ENCODE measurements around the gene FEM1C. TPM values are rescaled to one million over a fixed set of nuclear protein-coding genes. Genes with fewer than 3 reads are reported as not detected.

The FEM1C gene, protein sequence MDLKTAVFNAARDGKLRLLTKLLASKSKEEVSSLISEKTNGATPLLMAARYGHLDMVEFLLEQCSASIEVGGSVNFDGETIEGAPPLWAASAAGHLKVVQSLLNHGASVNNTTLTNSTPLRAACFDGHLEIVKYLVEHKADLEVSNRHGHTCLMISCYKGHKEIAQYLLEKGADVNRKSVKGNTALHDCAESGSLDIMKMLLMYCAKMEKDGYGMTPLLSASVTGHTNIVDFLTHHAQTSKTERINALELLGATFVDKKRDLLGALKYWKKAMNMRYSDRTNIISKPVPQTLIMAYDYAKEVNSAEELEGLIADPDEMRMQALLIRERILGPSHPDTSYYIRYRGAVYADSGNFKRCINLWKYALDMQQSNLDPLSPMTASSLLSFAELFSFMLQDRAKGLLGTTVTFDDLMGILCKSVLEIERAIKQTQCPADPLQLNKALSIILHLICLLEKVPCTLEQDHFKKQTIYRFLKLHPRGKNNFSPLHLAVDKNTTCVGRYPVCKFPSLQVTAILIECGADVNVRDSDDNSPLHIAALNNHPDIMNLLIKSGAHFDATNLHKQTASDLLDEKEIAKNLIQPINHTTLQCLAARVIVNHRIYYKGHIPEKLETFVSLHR
- total RNA-seq (ENCODE audit: insufficient read depth, low replicate concordance) = 33.7 TPM

DNA sequence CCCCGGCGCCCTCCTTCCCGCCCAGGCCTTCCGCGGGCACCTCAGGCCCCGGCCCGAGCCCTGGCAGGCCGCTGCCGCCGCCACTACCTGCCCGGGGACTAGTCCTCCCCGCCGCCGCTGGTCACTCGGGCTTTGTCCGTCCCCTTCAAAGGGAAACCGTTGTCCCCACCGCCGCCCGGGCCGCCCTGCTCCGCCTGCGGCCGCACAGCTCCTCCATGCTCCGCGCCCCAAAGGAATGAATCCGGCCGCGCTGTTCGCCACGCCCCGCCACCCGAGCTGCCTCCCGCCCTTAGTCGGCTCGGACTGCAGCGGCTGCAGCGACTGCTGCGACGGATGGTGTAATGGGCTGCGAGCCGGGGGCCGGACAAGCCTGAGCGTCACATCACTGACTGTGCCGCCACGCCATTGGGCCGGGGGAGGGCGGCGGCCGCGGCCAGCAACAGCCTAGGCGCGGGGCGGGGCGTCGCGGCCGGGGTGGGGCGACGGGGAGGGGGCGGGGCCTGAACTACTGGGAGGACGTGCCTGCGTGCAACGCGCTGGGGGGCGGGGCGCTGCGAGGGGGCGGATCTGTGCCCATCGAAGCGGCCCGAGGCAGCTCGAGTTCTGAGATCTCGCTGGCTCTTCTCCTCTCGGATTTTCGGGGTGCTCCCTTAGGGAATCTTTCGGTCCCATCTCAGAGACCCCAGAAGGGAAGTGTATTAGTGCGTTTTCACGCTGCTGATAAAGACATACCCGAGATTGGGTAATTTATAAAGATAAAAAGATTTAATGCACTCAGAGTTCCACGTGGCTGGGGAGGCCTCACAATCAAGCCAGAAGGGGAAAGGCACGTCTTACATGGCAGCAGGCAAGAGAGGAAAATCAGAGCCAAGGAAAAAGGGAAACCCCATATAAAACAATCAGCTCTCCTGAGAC is at the start of gene FEM1C:
FEM1C (minus strand) TSS at position 340 of the 915 bp plus-strand sequence. CDS start 1,282 bp downstream, outside the sequence.
- peak; percentile 98 for DNase-seq (ENCODE audit: low spot score)

DNA sequence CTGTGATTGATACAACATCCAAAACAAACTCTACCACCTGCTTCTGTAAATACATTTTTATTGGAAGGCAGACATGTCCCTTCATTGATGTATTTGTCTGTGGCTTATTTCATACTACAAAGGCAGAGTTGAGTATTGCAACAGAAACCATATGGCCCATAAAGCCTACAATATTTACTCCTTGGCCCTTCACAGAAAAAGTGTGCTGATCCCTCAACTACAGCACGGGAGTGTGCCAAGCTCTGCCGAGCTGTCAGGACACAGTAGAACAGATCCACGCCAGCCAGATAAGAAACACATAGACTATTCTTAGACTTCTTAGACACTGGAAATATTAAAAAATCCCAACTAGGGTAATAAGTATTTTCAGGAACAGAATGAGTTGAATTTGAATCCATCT is 44.5 kb upstream of the FEM1C start:
- DNase-seq (ENCODE audit: low spot score) = peak; percentile 75

DNA sequence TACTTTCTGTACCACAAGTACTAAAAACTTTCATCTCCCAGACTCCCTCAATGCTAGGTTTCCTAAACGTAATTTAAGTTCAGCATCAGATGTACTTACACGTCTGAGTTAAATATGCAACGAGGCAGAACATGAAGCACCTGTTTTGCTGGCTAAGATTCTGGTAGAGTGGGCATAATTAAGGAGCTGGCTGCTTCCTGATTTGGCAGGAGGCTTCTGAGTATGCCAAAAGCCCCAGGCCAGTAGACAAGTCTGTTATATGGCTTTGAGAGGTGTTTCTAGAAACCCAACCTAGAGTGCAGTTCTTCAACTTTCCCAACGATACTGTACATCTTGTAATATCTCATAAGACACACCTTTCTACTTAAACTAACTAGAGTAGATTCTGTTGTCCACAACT is 44.1 kb upstream of the FEM1C start:
- DNase-seq (ENCODE audit: low spot score) = no peak

DNA sequence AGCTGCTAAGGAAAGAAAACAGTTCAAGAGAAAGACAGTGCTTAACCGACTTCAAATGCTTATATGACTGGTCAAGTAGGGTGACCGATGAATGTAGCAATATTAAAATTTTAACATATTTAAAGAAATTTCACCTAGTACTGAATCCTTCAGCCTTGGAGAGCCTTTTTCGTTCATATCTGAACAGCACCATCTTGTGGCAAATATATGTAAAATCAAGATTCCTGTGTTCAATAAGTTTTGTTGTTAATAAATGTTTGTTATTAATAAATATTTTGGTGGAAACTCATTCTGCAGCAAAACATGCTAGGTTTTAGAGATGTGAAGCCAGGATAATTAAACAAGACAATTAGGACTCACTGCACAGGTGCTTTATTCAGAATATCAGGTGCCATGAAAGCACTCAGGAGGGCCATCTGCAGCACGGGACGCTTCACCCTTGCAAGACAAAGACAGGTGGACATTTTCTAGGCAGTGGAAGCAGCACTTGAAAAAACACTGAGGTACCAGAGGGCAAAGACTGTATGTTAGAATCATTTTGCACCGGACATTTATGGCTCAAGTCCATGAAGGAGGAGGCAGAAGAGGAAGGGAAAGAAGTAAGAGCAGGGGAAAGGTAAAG is 42.1 kb upstream of the FEM1C start:
- peak; percentile 29 for DNase-seq (ENCODE audit: low spot score)

DNA sequence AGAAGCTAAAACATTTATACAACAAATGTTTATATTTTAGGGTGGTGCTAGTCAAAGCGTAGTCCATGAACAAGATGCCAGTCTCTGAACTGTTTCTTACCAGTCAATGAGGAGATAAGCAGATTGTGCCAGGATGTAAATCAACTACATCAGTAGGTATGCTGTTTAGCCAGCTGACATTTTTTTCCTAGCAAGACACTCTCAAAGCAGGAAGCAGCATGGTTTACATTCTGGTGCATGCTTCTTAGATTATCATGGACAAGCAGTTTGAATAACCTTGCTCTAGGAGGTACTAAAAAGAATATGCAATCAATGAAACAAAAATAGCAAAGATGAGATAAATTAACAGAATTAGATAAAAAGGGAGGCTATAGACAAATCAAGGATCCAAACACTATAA is 40.7 kb upstream of the FEM1C start:
- no peak for DNase-seq (ENCODE audit: low spot score)

DNA sequence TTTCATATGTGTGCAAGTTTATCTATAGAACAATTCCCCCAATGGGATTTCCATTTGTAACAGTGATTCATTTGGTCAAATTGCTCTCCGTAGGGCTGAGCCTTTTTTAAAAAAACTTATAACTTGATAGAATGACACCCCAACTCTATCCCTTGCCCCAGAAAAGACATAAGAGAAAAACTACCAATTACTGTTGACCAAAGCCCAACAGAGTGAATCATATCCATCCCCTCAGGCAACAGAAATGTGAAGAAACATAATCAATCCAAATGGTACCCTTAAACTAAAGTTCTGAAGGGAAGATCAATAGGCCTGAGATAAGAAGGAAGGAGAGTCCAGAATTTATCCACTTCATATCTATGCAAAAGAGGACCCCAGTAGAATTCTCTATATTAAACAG is 39.9 kb upstream of the FEM1C start:
- DNase-seq (ENCODE audit: low spot score) = no peak

DNA sequence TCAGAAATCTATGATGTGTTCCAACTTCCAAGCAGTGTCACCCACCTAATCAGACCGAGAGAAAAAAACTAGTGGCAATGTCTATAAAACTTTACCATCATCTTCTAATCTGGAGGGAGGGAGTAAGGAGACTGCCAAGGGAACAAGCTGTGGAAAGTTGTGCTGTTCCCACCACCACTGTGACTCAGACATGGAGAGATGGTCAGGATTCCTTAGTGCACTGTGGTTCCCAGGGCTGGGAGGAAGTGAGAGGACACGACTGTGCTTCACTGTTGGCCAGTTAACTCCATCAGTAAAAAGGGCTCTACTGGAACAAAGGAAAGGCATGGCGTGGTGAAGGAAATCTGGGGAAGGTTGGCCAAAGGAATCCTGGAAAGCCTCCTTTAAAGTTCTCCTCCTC is 38.9 kb upstream of the FEM1C start:
- no peak for DNase-seq (ENCODE audit: low spot score)

DNA sequence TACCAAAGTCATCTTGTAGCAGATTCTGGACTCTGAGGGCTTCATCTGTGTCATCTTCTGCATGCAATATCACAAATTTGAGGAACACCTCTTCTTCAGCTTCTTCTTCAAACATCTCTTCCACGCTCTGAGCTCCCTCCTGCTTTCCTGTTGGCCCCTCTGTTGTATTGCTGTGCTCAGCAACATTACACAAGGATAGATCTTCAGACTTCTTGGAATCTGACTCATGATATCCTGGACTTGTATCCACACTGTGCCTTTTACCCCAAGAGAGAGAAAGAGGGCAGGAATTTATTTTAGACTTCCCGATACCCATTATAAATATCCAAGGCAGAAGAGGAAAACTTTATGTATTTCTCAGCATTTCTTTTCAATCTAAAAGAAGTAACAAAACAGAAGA is 36.4 kb upstream of the FEM1C start:
- DNase-seq (ENCODE audit: low spot score) = no peak

DNA sequence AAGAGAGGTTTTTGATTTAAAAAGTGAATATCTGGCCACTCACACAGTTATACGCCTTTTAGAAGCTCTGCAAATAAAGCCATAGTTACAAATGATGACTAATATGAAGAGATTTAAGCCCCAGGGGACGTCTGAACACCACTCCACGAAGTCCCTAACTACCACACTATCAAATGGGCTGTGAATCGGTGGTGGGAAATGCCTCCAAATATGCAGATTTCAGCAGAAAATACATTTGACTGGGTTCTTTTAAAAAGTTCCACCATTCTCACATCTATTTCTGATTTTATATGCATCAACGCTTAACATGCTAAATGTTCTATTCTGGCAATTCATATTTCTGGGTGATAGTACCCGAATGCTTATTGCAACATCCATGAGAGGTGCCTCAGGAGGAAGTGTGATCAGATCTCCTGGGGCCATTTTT is 35.2 kb upstream of the FEM1C start:
- DNase-seq (ENCODE audit: low spot score) = no peak

DNA sequence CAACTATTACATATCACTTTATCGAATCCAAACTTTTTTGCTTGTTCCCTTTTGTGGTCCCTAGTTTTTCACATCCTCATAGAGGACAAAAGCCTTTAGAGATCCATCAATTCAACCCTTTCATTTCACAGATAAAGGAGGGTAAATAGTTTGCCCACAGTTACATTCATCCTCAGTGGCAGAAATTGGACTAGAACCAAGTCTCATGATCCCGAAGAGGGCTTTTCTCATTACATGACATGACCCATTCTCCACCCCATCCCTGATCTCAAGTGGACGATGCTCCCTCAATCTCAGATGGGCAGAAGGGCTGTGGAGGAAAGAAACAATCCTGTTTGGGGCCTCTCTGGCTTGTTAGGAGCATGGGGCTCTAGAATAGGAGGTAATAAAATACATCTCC is 34.6 kb upstream of the FEM1C start:
- no peak for DNase-seq (ENCODE audit: low spot score)

DNA sequence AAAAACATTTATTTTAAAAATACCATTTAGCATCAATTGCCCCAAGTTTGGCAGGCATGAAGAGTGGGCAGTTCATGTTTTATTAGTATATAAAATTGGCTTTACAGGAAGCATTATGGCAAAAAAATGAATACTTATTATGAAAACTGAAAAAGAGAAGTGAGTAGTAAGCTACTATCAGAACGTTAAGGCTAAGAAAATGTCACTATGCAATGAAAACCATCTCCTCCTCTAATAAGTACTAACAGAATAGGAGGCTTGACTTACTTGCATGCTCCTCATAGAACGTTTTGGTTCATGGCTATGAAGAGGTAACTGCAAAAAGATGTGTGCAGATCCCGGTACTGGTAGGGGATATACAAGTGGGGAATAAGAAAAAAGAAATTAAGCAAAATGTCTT is 34.1 kb upstream of the FEM1C start:
- no peak for DNase-seq (ENCODE audit: low spot score)

DNA sequence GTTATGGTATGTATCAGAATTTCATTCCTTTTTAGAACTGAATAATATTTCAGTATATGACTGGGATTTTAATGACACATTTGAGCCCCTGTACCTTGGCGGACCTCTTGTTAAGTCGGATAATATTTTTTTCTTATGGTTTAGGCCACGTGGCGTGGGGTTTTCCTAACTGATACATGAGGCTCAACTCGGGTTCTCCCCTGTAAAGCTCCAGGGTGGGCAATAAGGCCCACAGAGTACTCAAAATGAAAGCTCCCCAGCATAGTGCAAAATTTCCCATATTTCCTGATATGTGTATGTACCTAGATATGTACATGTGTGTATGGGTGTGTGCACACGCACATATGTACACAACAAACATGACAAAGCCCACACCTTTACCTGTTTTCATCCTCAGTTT is 33.2 kb upstream of the FEM1C start:
- no peak for DNase-seq (ENCODE audit: low spot score)

DNA sequence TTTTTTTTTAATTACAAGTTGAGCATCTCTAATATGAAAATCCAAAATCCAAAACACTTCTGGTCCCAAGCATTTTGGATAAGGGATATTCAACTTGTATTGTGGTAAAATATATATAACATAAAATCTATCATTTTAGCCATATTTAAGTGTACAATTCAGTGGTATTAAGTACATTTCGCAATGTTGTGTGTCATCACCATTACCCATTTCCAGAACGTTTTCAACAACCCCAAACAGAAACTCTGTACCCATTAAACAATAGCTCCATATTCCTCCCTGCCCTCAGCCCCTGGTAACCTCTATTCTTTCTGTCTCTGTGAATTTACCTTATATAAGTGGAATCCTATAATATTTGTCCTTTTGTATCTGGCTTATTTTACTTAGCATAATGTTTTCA is 32.8 kb upstream of the FEM1C start:
- DNase-seq (ENCODE audit: low spot score) = no peak

DNA sequence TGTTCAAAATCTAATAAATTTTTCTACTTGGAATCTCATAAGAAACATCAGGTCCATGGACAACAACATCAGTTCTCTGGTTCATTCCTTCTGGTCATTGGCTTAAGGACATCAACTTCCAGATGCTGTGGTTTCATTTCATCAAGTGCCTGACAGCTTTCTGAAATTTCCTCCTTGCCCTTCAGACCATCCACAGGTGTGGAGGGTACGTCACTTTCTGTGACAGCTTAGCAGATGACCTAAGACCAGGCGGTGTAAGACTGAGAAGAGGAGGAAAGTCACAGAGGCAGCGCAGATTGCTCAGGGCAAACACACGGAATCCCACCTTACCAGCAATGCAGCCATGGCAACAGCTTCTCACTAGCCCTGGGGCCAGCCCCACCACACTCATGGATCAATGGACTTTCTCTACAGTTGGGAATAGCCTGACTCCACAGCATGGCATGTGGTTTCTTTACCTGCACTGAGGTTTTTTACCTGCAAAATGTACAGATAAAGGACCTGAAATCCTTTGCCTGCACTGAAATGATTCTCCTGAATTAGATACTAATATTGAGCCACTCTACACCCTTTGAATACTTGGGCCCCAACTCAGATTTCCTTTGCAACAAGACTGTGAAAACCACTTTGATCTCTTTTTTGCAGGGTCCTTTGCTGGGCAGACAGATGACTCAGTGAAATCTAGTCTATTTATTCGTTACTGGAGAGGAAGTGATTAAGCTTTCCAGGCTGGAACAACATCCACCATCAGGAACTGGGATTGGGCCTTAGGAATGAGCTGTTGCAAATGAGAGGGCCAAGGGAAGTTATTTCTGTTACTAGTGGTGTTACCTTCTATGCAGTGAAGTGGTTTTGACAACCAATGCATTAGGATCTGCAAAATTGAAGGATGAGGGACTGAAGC is 30.8 kb upstream of the FEM1C start:
- no peak for DNase-seq (ENCODE audit: low spot score)

DNA sequence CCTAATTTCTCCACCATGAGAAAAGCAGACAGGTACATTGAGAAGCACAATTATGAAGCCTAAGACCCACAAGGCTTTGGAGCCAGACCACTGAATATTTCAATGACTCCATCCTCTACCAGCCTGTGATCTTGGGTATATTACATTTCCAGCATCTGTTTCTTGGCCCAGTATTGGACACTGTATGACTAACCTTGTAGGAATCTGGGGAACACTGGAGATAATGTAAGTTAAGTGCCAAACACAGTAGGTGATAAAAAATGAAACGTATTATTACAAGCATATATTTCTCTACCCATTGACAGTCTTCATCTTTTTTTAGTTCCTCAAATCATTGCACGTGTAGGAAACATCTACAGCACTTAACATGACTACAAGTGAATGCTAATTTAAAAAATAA is 28.6 kb upstream of the FEM1C start:
- no peak for DNase-seq (ENCODE audit: low spot score)

DNA sequence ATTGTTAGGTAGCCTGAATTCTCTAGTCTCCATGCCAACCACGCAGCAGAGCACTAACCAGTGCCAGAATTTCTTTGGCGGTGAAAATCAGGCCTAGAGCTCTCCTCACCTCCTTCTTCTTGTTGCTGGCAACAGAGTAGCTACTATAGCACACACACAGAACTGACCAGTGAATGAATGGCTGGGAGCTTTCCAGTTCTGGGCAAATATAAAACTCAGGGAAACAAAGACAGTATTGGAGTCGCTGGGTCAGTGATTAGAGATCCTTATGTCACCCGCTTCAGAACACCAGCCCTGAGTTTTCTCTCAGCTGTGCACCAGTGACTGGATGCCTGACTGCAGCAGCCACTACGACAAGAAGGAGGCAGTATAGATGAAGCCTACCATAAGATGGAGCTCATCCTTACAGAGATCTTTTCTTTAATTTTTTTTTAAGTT is 26.9 kb upstream of the FEM1C start:
- no peak for DNase-seq (ENCODE audit: low spot score)

DNA sequence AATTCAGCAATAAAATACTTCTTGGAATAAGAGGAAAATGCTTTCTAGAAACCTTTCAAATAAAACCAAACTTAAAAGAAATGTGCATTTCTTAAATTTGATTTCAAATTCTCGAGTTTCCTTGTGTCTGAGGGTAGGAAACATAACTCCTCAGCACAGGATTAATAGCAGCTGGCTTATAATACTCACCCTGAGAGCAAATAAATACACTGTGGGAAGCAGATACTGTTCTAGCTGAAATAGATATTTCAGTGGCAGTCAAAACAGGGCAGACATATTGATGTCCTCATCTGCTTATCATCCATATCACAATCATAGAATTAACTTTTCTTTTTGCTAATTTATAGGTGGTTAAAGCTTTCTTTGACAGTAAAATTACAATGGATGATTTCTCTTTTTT is 24.1 kb upstream of the FEM1C start:
- no peak for DNase-seq (ENCODE audit: low spot score)

DNA sequence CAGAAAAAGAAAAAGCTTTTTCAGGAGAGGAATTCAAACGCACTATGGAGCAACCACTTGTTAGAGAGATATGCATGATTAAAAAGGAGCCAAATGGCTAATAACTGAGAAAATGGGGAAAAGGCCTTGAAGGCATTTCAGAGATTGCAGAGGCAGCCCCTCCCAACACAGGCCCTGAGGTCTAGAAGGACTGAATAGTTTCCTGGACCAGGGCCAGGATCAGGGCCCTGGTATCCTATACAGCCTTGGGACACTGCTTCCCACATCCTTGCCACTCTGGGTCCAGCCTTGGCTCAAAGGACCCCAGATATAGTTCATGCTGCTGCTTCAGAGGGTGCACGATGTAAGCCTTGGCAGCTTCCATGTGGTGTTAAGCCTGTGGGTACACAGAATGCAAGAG is 20.7 kb upstream of the FEM1C start:
- DNase-seq (ENCODE audit: low spot score) = no peak

DNA sequence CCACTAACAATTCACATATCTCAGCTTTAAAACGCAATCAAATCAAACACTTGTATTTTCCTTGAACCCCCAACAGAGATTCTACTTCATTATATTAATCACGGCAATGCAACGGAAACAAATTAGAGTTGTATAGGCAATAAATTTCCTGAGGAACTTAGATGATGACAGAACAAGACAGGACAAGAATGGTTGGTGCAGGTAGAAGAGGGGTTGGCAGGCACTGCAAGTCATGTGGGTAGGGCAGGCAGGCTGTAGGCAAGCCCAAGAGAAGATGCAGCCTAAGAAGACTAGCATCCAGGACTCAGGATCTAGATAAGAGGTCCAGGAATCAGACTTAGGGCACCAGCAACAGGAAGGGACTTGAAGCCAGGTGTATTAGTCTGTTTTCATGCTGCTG is 16.6 kb upstream of the FEM1C start:
- DNase-seq (ENCODE audit: low spot score) = no peak

DNA sequence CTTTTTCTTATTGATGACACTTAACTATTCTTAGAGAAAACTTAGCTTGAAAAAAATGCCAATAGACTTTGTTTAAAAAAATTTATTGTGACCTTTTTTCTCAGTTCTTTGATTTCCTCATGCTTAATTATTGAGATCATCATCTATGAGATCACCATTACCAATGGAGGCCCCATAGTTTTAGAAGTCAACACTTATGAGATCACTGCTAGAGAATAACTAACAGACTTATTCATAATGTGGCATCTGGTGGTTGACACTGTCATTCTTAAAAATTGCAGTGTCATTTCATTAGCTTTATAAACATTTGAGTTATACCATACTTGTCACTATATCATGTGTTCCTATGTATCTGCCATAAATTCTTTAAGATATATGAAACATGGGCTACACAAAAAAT is 14.9 kb upstream of the FEM1C start:
- DNase-seq (ENCODE audit: low spot score) = no peak
